Mucosa of rectum (tissue), 2 donors: ENCODE measurements around the gene INTS11.

ENCODE experiments used
- H3K27ac ChIP-seq, 2 donors: one replicate each; pipeline ENCODE4 v1.7.0; 2013; ENCODE audit warnings: inconsistent platforms in 2 of 2, low read depth in 2 of 2, low read length in 2 of 2
- H3K27me3 ChIP-seq, 2 donors: one replicate each; pipeline ENCODE4 v1.7.0; 2013; ENCODE audit warnings: low read length in 2 of 2; ENCODE audit not compliant: control insufficient read depth in 2 of 2, insufficient read depth in 2 of 2
- H3K36me3 ChIP-seq, 2 donors: one replicate each; pipeline ENCODE4 v1.7.0; 2013; ENCODE audit warnings: low read length in 2 of 2; ENCODE audit not compliant: control insufficient read depth in 2 of 2, insufficient read depth in 2 of 2
- H3K4me1 ChIP-seq, 2 donors: one replicate each; pipeline ENCODE4 v1.7.0; 2013; ENCODE audit warnings: low read length in 2 of 2, mild to moderate bottlenecking in 1 of 2; ENCODE audit not compliant: control insufficient read depth in 2 of 2, insufficient read depth in 2 of 2
- H3K4me3 ChIP-seq, 2 donors: one replicate each; pipeline ENCODE4 v1.7.0; 2013; ENCODE audit warnings: low read length in 2 of 2
- H3K9ac ChIP-seq, 2 donors: one replicate each; pipeline ENCODE4 v1.7.0; 2013; ENCODE audit warnings: low read length in 2 of 2, low read depth in 1 of 2, mild to moderate bottlenecking in 1 of 2
- H3K9me3 ChIP-seq, 2 donors: one replicate each; pipeline ENCODE4 v1.7.0; 2013; ENCODE audit warnings: low read length in 2 of 2; ENCODE audit not compliant: control insufficient read depth in 2 of 2
- donor health status: healthy.
- donor health status: Normal muscosa, but diverticular disease.

The INTS11 gene

DNA sequence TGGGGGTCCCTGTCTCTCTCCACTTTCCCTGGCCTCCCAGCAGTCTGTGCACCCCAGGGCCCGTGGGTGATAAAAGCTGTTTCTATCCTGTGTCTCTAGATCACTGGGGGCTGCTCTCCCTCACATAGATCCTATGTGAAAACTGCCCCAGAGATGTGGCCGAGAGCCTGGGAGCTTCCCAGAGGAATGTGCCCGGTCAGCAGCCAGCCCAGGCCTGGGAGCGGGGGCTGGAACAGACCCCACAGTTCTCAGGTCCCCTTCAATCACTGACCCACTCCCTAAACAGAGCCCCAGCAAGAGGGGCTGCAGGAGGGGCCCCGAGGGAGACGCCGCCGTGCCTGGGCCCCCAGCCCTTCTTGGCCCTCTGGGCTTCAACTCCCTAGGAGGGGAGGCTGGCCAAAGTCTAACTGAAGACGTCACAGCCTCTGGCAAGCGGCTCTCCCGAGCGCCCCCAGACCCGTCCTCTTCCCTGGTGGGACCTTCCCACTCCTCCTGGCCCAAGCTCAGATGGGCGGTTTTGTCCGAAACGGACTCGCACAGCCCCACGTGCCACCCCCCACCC lies 33.5 kb upstream of the INTS11 start:
- Histone ChIP-seq H3K27ac (peak overlapping the region; percentile 79 to 82), H3K36me3 (peaks cover 0 to 3% of the 10 kb centered on the region in 2 donors), H3K4me1 (peaks cover 4% of the 10 kb centered on the region in 2 donors), H3K9me3 (no peaks in the 10 kb centered on the region), H3K27me3 (peaks cover 16 to 25% of the 10 kb centered on the region in 2 donors), H3K4me3 (peak overlapping the region; percentile 27 to 65), H3K9ac (peak overlapping the region; percentile 52 to 63)

DNA sequence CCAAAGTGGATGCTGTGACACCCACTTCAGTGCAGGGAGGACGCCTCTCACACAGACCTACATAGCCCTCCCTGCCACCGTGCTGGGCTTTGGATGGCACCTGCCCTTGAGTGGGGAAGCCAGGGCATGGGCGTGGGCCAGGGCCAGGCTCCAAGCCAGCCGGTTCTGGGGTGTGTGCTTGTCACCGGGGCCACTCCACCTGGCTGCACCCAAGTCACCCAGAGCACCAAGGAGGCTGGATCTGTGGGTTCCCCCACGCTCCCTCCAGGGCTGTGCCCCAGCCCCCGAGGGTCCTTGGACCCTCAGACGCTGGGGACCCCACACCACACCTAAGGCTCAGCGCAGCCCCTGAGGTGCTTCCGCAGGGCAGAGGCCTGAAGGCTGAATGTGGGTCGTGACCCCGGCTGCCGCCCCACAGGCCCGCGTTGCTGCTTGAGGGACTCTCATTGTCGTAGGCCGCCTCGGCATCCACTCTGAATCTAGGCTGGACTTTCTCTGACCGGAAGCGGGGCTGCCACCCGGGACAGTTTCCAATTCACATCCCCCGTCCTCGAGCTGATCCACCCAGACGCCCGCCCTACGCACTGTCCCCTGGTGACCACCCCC lies 32.4 kb upstream of the INTS11 start:
- Histone ChIP-seq H3K27ac (peak overlapping the region; percentile 79 to 82), H3K4me3 (peak overlapping the region; percentile 27 to 65), H3K27me3 (peaks cover 18 to 25% of the 10 kb centered on the region in 2 donors), H3K36me3 (peaks cover 0 to 3% of the 10 kb centered on the region in 2 donors), H3K9me3 (no peaks in the 10 kb centered on the region), H3K4me1 (peaks cover 2 to 4% of the 10 kb centered on the region in 2 donors), H3K9ac (peak overlapping the region in 1 of 2 donors; percentile 26)

DNA sequence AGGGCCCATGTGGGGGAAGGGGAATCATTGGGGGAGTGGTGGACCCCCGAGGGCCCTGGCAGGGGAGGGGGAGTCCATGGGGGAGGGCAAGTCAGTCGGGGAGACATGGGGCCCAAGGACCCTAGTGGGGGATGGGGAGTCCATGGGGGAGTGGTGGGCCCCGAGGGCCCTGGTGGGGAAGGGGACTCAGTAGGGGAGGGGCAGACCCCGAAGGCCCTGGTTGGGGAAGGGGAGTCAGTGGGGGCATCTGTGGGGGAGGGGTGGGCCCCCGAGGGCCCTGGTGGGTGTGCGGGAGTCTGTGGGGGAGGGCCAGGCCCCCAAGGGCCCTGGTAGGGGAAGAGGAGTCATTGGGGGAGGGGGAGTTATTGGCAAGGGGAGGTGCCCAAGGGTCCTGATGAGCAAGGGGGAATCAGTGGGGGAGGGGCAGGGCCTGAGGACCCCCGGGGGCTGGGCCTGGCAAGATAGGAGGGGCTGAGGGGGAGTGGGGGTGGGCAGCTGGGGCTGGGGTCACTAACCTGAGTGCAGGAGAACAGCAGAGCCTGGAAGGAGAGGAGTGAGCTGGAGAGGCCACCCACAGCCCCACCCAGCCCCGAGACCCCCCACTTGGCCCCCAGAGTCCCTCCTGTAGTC lies 31.8 kb upstream of the INTS11 start:
- Histone ChIP-seq H3K4me3 (peak overlapping the region in 1 of 2 donors; percentile 65), H3K27me3 (peaks cover 18 to 25% of the 10 kb centered on the region in 2 donors)

DNA sequence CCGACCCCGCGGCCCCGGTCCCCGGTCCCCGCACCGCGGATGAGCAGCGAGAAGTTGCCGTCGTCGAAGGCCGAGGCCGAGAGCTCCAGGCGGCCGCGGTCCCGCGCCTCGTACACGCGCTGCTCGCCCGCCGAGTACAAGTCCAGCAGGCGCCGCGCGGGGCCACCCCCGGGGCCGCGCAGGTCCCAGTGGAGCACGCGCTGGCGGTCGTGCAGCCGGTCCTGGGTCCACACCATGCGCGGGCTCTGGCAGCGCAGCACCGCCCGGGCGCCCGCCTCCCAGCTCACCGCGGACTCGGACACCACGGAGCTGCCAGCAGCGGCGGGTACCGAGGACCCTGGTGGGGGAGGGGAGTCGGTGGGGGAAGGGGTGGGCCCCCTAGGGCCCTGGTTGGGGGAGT lies 31.0 kb upstream of the INTS11 start:
- H3K4me3 ChIP-seq, result no peak overlapping the region
- H3K36me3 ChIP-seq, result peaks cover 0 to 3% of the 10 kb centered on the region in 2 donors
- no peak overlapping the region for H3K9ac ChIP-seq
- peaks cover 2 to 4% of the 10 kb centered on the region in 2 donors for H3K4me1 ChIP-seq
- H3K27ac ChIP-seq, result no peak overlapping the region
- H3K27me3 ChIP-seq, result peaks cover 18 to 22% of the 10 kb centered on the region in 2 donors
- H3K9me3 ChIP-seq, result no peaks in the 10 kb centered on the region

More for the DNA sequence above, 31.8 kb upstream of the INTS11 start:
- Histone ChIP-seq H3K9me3 (no peaks in the 10 kb centered on the region), H3K4me1 (peaks cover 2 to 4% of the 10 kb centered on the region in 2 donors), H3K27ac (peak overlapping the region in 1 of 2 donors; percentile 82), H3K36me3 (peaks cover 0 to 3% of the 10 kb centered on the region in 2 donors), H3K9ac (no peak overlapping the region)

DNA sequence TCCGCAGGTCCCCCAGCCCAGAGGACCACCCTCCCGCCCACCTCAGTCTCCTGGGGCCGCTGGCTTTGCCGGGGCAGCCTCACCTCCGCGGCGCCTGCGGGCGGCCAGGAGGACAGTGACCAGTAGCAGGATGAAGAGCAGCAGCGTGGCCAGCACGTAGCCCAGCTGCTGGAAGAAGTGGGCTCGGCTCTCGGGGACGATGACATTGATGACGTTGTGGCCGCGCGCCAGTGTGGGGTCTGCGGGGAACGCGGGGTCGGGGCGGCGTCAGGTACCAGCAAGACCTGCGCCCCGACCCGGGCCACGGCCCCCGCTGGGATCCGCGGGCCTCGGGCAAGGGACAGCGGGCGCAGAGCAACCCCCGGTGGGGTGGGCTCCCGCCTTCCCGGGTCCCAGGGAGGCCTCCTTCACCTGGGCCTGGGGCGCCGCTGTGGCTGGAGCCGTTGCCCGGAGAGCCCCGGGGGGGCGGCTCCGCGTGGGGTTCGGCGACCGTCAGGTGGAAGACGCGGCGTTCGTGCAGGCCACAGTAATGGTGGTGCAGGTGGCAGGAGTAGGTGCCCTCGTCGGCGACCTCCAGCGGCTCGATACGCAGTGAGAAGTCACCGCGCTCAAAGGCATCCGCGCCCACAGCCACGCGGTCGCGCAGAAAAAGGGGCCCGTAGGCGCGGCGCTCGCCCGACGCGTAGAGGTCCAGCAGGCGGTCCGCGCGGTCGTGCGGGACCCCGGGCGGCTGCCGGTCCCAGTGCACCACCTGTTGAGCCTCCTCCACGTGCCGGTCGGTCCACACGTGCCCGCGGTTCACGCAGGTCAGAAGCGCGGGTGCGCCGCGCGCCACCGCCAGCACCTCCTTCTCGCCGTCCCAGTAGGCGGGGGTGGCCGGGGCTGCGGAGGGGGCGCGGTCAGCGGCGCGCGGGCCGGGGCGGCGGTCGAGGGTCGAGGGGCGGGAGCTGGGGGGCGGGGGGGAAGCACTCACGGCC lies 30.1 kb upstream of the INTS11 start:
- H3K9ac ChIP-seq, result no peak overlapping the region
- H3K27me3 ChIP-seq, result peaks cover 18 to 22% of the 10 kb centered on the region in 2 donors
- H3K4me1 ChIP-seq, result peaks cover 2 to 4% of the 10 kb centered on the region in 2 donors
- no peaks in the 10 kb centered on the region for H3K9me3 ChIP-seq
- H3K27ac ChIP-seq, result no peak overlapping the region
- peaks cover 0 to 3% of the 10 kb centered on the region in 2 donors for H3K36me3 ChIP-seq
- no peak overlapping the region for H3K4me3 ChIP-seq

DNA sequence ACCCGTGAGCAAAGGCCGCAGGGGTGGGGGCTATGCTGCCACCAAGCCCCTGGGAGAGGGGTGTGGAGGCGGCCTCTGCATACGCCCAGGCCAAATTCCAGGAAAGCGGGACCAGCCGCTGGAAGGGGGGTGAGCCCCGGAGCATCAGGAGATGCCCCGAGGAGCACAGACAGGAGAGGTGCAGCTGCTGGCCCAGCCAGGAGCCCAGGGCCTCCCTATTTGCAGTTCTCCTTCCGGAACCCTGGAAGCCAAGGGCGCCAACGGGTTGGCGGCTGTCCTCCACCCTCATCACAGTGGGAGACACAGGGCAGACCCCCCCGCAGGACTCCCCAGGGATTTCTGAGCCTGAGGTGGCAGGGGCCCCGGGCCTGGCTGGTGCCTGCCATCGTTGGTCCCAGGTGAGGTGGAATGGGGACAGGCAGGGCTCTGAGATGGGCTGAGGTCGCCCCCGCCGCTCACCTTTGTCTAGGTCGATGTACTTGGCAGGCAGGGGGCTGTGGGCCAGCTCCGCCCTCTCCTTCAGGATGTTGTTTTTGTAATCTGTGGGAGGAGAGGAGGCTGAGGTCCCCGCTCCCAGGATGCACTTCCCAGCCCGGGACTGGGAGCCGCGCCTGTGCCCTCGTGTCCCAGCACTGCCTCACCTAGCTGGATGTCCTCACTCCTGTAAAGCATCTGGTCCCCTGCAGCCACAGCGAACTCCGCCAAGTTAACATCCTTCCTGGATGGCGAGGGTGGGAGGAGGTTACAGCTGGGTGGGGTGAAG lies 29.1 kb upstream of the INTS11 start:
- Histone ChIP-seq H3K36me3 (peaks cover 0 to 3% of the 10 kb centered on the region in 2 donors), H3K9me3 (no peaks in the 10 kb centered on the region), H3K4me1 (peaks cover 0 to under 1% of the 10 kb centered on the region in 2 donors), H3K27me3 (peaks cover 11 to 20% of the 10 kb centered on the region in 2 donors), H3K9ac (no peak overlapping the region), H3K4me3 (no peak overlapping the region), H3K27ac (no peak overlapping the region)

DNA sequence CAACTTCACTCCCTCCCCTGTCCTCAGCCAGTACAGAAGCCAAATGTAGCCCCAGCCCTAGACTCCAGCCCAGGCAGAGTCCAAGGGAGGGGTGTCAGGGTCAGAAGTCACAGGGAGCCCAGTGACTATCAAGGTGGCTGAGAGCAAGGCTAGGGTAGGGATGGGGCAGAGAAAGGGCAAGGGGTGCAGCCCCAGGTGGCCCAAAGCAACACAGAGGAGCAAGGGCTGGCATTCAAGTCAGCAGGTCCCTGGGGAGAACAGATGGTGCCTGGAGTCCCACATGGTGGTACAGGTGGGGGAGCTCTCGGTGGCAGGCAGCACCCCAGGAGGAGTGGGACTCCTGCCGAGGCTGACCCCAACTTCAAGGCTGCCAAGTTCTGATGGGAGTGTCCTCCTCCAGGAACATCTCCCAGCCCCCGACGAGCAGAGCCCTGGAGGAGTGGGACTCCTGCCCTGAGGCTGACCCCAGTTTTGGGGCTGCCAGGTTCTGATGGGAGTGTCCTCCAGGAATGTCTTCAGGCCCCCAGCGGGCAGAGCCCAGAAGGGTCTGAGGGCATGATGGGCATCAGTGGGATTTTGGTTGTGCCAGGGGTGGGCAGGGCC lies 28.4 kb upstream of the INTS11 start:
- peaks cover 9 to 15% of the 10 kb centered on the region in 2 donors for H3K27me3 ChIP-seq
- no peak overlapping the region for H3K9ac ChIP-seq
- no peaks in the 10 kb centered on the region for H3K9me3 ChIP-seq
- no peak overlapping the region for H3K27ac ChIP-seq
- peaks cover 5 to 6% of the 10 kb centered on the region in 2 donors for H3K4me1 ChIP-seq
- H3K4me3 ChIP-seq, result no peak overlapping the region
- H3K36me3 ChIP-seq, result peaks cover 0 to 3% of the 10 kb centered on the region in 2 donors

DNA sequence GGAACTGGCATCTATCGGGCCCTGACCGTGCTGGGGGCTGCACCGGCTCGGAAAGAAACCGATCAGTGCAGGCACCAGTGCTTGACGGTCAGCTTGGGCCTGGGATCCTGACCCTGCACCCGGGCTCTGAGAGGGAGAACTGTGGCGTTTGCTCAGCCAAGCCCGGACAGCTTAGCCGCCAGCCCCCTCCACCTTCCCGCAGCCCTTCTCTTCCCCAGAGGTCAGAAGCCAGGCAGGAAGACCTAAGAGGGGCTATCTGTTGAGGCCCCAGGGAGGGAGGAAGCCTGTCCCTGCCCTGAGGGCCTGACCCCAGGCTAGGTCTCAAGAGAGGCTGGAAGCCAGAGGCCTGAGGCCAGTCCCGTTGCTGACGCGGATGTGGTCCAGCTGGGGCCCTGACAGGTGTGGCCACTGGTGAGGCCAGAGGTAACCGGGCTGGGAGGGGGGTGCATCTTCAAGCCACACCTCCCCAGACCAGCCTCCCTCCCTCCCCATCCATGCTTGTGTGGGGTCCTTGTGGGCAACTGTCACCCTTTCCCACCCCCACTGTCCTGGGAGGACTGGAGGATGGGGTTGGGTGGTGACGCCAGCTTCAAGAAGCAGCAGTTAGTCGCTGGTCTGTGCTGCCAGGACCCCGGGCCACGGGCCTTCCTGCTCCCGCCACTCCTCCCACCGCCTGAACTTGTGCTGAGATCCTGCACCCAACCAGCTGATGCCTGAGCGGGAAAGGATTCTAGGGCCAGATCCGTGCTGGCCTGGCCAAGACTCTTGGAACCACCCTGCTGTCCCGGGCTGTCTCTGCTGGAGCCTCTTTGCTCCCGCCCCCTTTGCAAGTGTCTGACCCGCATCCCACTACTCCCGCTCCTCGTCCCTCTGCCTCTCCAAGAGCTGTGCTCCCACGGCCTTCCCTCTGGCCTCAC lies 27.3 kb upstream of the INTS11 start:
- Histone ChIP-seq H3K27ac (peak overlapping the region in 1 of 2 donors; percentile 38), H3K36me3 (peaks cover 0 to 3% of the 10 kb centered on the region in 2 donors), H3K9me3 (no peaks in the 10 kb centered on the region), H3K27me3 (peaks cover 6 to 13% of the 10 kb centered on the region in 2 donors), H3K4me3 (no peak overlapping the region), H3K9ac (no peak overlapping the region), H3K4me1 (peaks cover 16 to 17% of the 10 kb centered on the region in 2 donors)
